ENCODE results near the gene SH3PXD2A.
A peak's percentile ranks its signal among the peaks of the same experiment; 100 is the strongest.

The SH3PXD2A gene

GRCh38 chr10:103551619-103552602 lies 303.5 kb downstream of the SH3PXD2A start:
- no peak for DNase-seq

GRCh38 chr10:103550229-103550628 lies 305.1 kb downstream of the SH3PXD2A start:
- no peak for DNase-seq

GRCh38 chr10:103549349-103549685 lies 306.1 kb downstream of the SH3PXD2A start:
- no peak for DNase-seq

GRCh38 chr10:103548581-103549348 lies 306.6 kb downstream of the SH3PXD2A start:
- no peak for DNase-seq

- no peak for DNase-seq
These were observed 307.4 kb downstream of the SH3PXD2A start for GRCh38 chr10:103548006-103548405.

GRCh38 chr10:103547391-103547946 lies 307.9 kb downstream of the SH3PXD2A start:
- DNase-seq = peak; percentile 79

- DNase-seq = peak; percentile 21
These were observed 309.0 kb downstream of the SH3PXD2A start for GRCh38 chr10:103546401-103546800.

- no peak for DNase-seq
These were observed 309.6 kb downstream of the SH3PXD2A start for GRCh38 chr10:103545771-103546281.

- no peak for DNase-seq
These were observed 310.0 kb downstream of the SH3PXD2A start for GRCh38 chr10:103545366-103545765.

- no peak for DNase-seq
These were observed 310.6 kb downstream of the SH3PXD2A start for GRCh38 chr10:103544657-103545310.

Data from NCI-H82 (cell line).